C4-2B (cell line): ENCODE results near the gene CD96.

Experiments used
- ZFX ChIP-seq: fragments of 450-650 bp; IDR thresholded peaks from 2 replicates; pipeline ENCODE4 v1.6.1; 2017
- TF ChIP-seq, protein P1 (sequence below): fragments of 450-650 bp; conservative IDR thresholded peaks from 2 replicates; pipeline ENCODE4 v1.5.1; 2017; ENCODE audit warnings: mild to moderate bottlenecking

- TF ChIP-seq, protein P1, sequence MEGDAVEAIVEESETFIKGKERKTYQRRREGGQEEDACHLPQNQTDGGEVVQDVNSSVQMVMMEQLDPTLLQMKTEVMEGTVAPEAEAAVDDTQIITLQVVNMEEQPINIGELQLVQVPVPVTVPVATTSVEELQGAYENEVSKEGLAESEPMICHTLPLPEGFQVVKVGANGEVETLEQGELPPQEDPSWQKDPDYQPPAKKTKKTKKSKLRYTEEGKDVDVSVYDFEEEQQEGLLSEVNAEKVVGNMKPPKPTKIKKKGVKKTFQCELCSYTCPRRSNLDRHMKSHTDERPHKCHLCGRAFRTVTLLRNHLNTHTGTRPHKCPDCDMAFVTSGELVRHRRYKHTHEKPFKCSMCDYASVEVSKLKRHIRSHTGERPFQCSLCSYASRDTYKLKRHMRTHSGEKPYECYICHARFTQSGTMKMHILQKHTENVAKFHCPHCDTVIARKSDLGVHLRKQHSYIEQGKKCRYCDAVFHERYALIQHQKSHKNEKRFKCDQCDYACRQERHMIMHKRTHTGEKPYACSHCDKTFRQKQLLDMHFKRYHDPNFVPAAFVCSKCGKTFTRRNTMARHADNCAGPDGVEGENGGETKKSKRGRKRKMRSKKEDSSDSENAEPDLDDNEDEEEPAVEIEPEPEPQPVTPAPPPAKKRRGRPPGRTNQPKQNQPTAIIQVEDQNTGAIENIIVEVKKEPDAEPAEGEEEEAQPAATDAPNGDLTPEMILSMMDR: no peak
- TF ChIP-seq ZFX: no peak
These were observed 6.8 kb downstream of the CD96 start for GRCh38 chr3:111548756-111549155.
